PC-9 (cell line): ENCODE measurements around the gene FNIP1. TPM values are rescaled to one million over a fixed set of nuclear protein-coding genes. Genes with fewer than 3 reads are reported as not detected.

Experiments
- BruUV-seq: library from RNA; stranded (reverse); fragments of 400-500 nt; replicated peaks from 2 replicates; lab custom pipeline; 2021; lab: Mats Ljungman, UMichigan
- CTCF ChIA-PET: fragments of 300-600 bp; sonication (Branson Sonifier 250); formaldehyde crosslinking; loops from one replicate; lab custom pipeline; 2022; ENCODE audit warnings: antibody characterized with exemption; lab: Charles Lee
- POLR2A ChIA-PET: fragments of 300-600 bp; sonication (Branson Sonifier 250); formaldehyde crosslinking; loops from one replicate; lab custom pipeline; 2022; ENCODE audit warnings: antibody characterized with exemption; ENCODE audit not compliant: unreplicated experiment; lab: Charles Lee
- DNase-seq, 2 experiments: peaks; one replicate each; pipeline versions ENCODE4 v3.0.0 to v3.0.0-alpha.2; 2015 to 2022; ENCODE audit warnings: mixed read lengths in 1 of 2
- H2AFZ ChIP-seq: fragments of 200-600 bp; sonication (generic); 2 replicates; pipeline ENCODE4 v1.8.1; 2017; ENCODE audit warnings: antibody characterized with exemption
- H3F3A ChIP-seq: fragments of 200-600 bp; sonication (generic); 2 replicates; pipeline ENCODE4 v1.8.1; 2017; ENCODE audit warnings: antibody characterized with exemption, mild to moderate bottlenecking, low read depth; ENCODE audit not compliant: insufficient read depth
- H3K27ac ChIP-seq: fragments of 200-600 bp; sonication (generic); 2 replicates; pipeline ENCODE4 v1.6.1; 2016; ENCODE audit warnings: mixed run types
- H3K27me3 ChIP-seq: fragments of 200-600 bp; sonication (generic); 2 replicates; pipeline ENCODE4 v1.6.1; 2016; ENCODE audit warnings: low read depth, mixed run types; ENCODE audit not compliant: insufficient read depth
- H3K36me3 ChIP-seq: fragments of 200-600 bp; sonication (generic); 2 replicates; pipeline ENCODE4 v1.6.1; 2016; ENCODE audit warnings: low read depth, mixed run types
- H3K4me1 ChIP-seq: fragments of 200-600 bp; sonication (generic); replicated peaks from 2 replicates; pipeline ENCODE4 v1.6.1; 2016; ENCODE audit warnings: mixed run types; ENCODE audit not compliant: insufficient read depth
- H3K4me2 ChIP-seq: fragments of 200-600 bp; sonication (generic); 2 replicates; pipeline ENCODE4 v1.6.1; 2017; ENCODE audit warnings: mixed run types
- H3K4me3 ChIP-seq: fragments of 200-600 bp; sonication (generic); 2 replicates; pipeline ENCODE4 v1.6.1; 2016; ENCODE audit warnings: mixed run types
- H3K79me2 ChIP-seq: fragments of 200-600 bp; sonication (generic); 2 replicates; pipeline ENCODE4 v1.6.1; 2017; ENCODE audit warnings: low read depth, mixed run types
- H3K9me2 ChIP-seq: fragments of 200-600 bp; sonication (generic); 2 replicates; pipeline ENCODE4 v1.8.1; 2017; ENCODE audit warnings: mild to moderate bottlenecking; ENCODE audit not compliant: insufficient read depth
- H3K9me3 ChIP-seq: fragments of 200-600 bp; sonication (generic); 2 replicates; pipeline ENCODE4 v1.8.1; 2016; ENCODE audit warnings: low read depth; ENCODE audit not compliant: insufficient read depth
- H4K20me1 ChIP-seq: fragments of 200-600 bp; sonication (generic); 2 replicates; pipeline ENCODE4 v1.8.1; 2017; ENCODE audit not compliant: insufficient read depth
- CTCF ChIP-seq: fragments of 200-600 bp; sonication (generic); conservative IDR thresholded peaks from 2 replicates; pipeline ENCODE4 v1.6.1; 2017; ENCODE audit warnings: mixed run types, antibody characterized with exemption, mild to moderate bottlenecking, moderate library complexity
- EZH2 ChIP-seq: fragments of 200-600 bp; sonication (generic); IDR thresholded peaks from 2 replicates; pipeline ENCODE4 v1.8.0; 2017; ENCODE audit warnings: antibody characterized with exemption, low read depth
- intact Hi-C: fragments of 100-400 bp; cut with micrococcal nuclease; formaldehyde crosslinking; loops from one replicate; pipeline ENCODE4 v1.10.0; 2022; ENCODE audit not compliant: unreplicated experiment
- total RNA-seq: library from RNA; stranded (reverse); gene quantifications from 2 replicates; pipeline ENCODE4 v1.2.3, GENCODE V29; 2021

Gene FNIP1
- total RNA-seq, 1 experiment from 2014 or later, result 23.5 TPM

- Histone ChIP-seq H3K27me3 (no peaks in the 10 kb centered on the region), H4K20me1 (no peaks in the 10 kb centered on the region), H3K9me3 (no peaks in the 10 kb centered on the region), H3K4me2 (no peak overlapping the region), H3K4me3 (no peak overlapping the region), H3K79me2 (no peaks in the 10 kb centered on the region), H2AFZ (no peak overlapping the region), H3K4me1 (no peaks in the 10 kb centered on the region), H3F3A (no peaks in the 10 kb centered on the region), H3K27ac (no peak overlapping the region), H3K9me2 (peaks cover 6% of the 10 kb centered on the region; the same call in 1 of the 2 replicates), H3K36me3 (no peaks in the 10 kb centered on the region)
- CTCF ChIA-PET, result no interaction called here
- intact Hi-C loops, result no loop called here
- TF ChIP-seq CTCF (no peak), EZH2 (no peak)
- POLR2A ChIA-PET, result no interaction called here
- no TSS peak for BruUV-seq
- DNase-seq, result no peak
These were observed 28.7 kb upstream of the FNIP1 start for GRCh38 chr5:131825404-131826013.

- H3K27me3 ChIP-seq, result no peaks in the 10 kb centered on the region
- BruUV-seq, result no TSS peak
- no peaks in the 10 kb centered on the region for H3K79me2 ChIP-seq
- H2AFZ ChIP-seq, result no peak overlapping the region
- intact Hi-C loops, result no loop called here
- H3F3A ChIP-seq, result no peaks in the 10 kb centered on the region
- TF ChIP-seq CTCF (no peak), EZH2 (no peak)
- CTCF ChIA-PET, result no interaction called here
- peaks cover 6% of the 10 kb centered on the region; the same call in 1 of the 2 replicates for H3K9me2 ChIP-seq
- H3K4me2 ChIP-seq, result no peak overlapping the region
- no peaks in the 10 kb centered on the region for H3K4me1 ChIP-seq
- DNase-seq, result no peak
- POLR2A ChIA-PET, result no interaction called here
- no peaks in the 10 kb centered on the region for H4K20me1 ChIP-seq
- H3K4me3 ChIP-seq, result no peak overlapping the region
- no peak overlapping the region for H3K27ac ChIP-seq
- no peaks in the 10 kb centered on the region for H3K36me3 ChIP-seq
- H3K9me3 ChIP-seq, result no peaks in the 10 kb centered on the region
These were observed 27.8 kb upstream of the FNIP1 start for GRCh38 chr5:131824631-131825030.

- no peaks in the 10 kb centered on the region for H3K9me3 ChIP-seq
- H2AFZ ChIP-seq, result no peak overlapping the region
- H3K36me3 ChIP-seq, result no peaks in the 10 kb centered on the region
- no peaks in the 10 kb centered on the region for H4K20me1 ChIP-seq
- no peaks in the 10 kb centered on the region for H3K27me3 ChIP-seq
- no peaks in the 10 kb centered on the region for H3F3A ChIP-seq
- CTCF ChIA-PET, result no interaction called here
- no peaks in the 10 kb centered on the region for H3K79me2 ChIP-seq
- no TSS peak for BruUV-seq
- H3K9me2 ChIP-seq, result peaks cover 6% of the 10 kb centered on the region; the same call in 1 of the 2 replicates
- no peak overlapping the region for H3K4me2 ChIP-seq
- no peak for TF ChIP-seq CTCF
- no peak for TF ChIP-seq EZH2
- no peak overlapping the region for H3K27ac ChIP-seq
- no peak for DNase-seq
- POLR2A ChIA-PET, result interaction anchor here (0.7 kb wide), 1 partner anchor 266 kb away, joined by 9 read pairs; no protein-coding TSS in a partner anchor
- H3K4me1 ChIP-seq, result no peaks in the 10 kb centered on the region
- intact Hi-C loops, result no loop called here
- H3K4me3 ChIP-seq, result no peak overlapping the region
These were observed 24.4 kb upstream of the FNIP1 start for GRCh38 chr5:131821221-131821620.
